ENCODE results near the gene CABLES2. TPM values are rescaled to one million over a fixed set of nuclear protein-coding genes. Genes with fewer than 3 reads are reported as not detected.

Gene CABLES2
- total RNA-seq, 1 experiment from 2014 or later = 8.9 TPM

DNA sequence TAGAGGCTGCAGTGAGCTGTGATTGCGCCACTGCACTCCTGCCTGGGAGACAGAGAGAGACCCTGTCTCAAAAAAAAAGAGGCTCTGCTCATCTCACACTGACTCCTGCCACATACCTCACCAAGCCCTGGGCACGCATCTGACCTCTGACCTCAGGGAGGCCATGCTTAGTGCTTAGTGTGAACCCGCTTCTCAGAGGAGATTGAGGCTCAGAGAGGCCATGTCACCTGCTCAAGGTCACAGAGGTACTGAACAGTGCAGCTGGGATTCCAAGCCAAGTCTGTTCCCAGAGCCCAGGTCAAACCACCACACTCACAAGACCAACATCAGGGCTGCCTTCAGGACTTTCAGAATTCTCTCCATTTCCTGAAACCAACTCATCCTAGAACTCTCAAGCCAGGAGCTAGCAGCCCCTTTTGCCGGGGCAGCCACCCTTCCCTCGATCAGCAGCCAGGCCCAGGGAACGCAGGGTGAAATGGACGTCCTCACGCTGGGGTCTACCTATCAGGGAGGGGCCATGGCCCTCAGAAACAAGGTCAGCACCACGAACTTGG, 2.9 kb downstream of the CABLES2 start:
- intact Hi-C loops (cut with micrococcal nuclease) = no loop called here
- H3K9me2 ChIP-seq (ENCODE audit: insufficient read depth) = no peaks in the 10 kb centered on the region
- peaks cover 16% of the 10 kb centered on the region for H3K79me2 ChIP-seq (ENCODE audit: insufficient read depth, low read length)
- no peak overlapping the region for H3K27ac ChIP-seq (ENCODE audit: low read depth, low read length)
- no peaks in the 10 kb centered on the region for H3K27me3 ChIP-seq (ENCODE audit: insufficient read depth, low read length)
- POLR2A ChIA-PET = no interaction called here
- no peaks in the 10 kb centered on the region for H4K20me1 ChIP-seq (ENCODE audit: insufficient read depth)
- TF ChIP-seq YY1 (IDR thresholded peaks at IDR 0.05; ENCODE audit: extremely low read depth, insufficient replicate concordance, low read depth, low read length) = no peak
- RAD21 ChIA-PET (ENCODE audit: low non-redundant PET in 1 of 2, low total read pairs in 2 of 2, uncharacterized antibody in 2 of 2, unreplicated experiment in 2 of 2) = no interaction called here
- H3K36me3 ChIP-seq (ENCODE audit: control insufficient read depth in 1 of 2, insufficient read depth in 2 of 2, low read length in 2 of 2) = no peaks in the 10 kb centered on the region
- DNase-seq (ENCODE audit: low read depth, low spot score) = no peak
- peaks cover 14 to 25% of the 10 kb centered on the region in 2 experiments; a peak in 3 of 4 replicates for H3K4me1 ChIP-seq (ENCODE audit: control insufficient read depth in 1 of 2, insufficient read depth in 2 of 2, low read length in 2 of 2)
- H3K4me3 ChIP-seq (replicated peaks in 1 of 2; ENCODE audit: low read depth in 1 of 2, low read length in 2 of 2) = no peak overlapping the region
- H3K4me2 ChIP-seq (ENCODE audit: low read length) = no peak overlapping the region
- H2AFZ ChIP-seq (ENCODE audit: low read depth, low read length, poor library complexity, severe bottlenecking) = no peak overlapping the region
- ATAC-seq = no peak
- CTCF ChIA-PET = no interaction called here
- no peak overlapping the region for H3K9ac ChIP-seq (ENCODE audit: low read length)
- BruUV-seq (replicated peaks) = no TSS peak
- H3K9me3 ChIP-seq (ENCODE audit: control insufficient read depth in 1 of 2, insufficient read depth in 1 of 2, low read depth in 1 of 2, low read length in 2 of 2) = no peaks in the 10 kb centered on the region

- H3K27me3 ChIP-seq (ENCODE audit: insufficient read depth, low read length) = no peaks in the 10 kb centered on the region
- no peaks in the 10 kb centered on the region for H3K9me2 ChIP-seq (ENCODE audit: insufficient read depth)
- H3K36me3 ChIP-seq (ENCODE audit: control insufficient read depth in 1 of 2, insufficient read depth in 2 of 2, low read length in 2 of 2) = no peaks in the 10 kb centered on the region
- CTCF ChIA-PET = no interaction called here
- RAD21 ChIA-PET (ENCODE audit: low non-redundant PET in 1 of 2, low total read pairs in 2 of 2, uncharacterized antibody in 2 of 2, unreplicated experiment in 2 of 2) = no interaction called here
- intact Hi-C loops (cut with micrococcal nuclease) = no loop called here
- H3K4me2 ChIP-seq (ENCODE audit: low read length) = no peak overlapping the region
- peaks cover 16% of the 10 kb centered on the region for H3K79me2 ChIP-seq (ENCODE audit: insufficient read depth, low read length)
- H3K4me1 ChIP-seq (ENCODE audit: control insufficient read depth in 1 of 2, insufficient read depth in 2 of 2, low read length in 2 of 2) = peaks cover 14 to 25% of the 10 kb centered on the region in 2 experiments; a peak in 3 of 4 replicates
- no peaks in the 10 kb centered on the region for H4K20me1 ChIP-seq (ENCODE audit: insufficient read depth)
- no peaks in the 10 kb centered on the region for H3K9me3 ChIP-seq (ENCODE audit: control insufficient read depth in 1 of 2, insufficient read depth in 1 of 2, low read depth in 1 of 2, low read length in 2 of 2)
- ATAC-seq (no peak), DNase-seq (ENCODE audit: low read depth, low spot score) (no peak)
- no TSS peak for BruUV-seq (replicated peaks)
- POLR2A ChIA-PET = no interaction called here
- H3K4me3 ChIP-seq (replicated peaks in 1 of 2; ENCODE audit: low read depth in 1 of 2, low read length in 2 of 2) = no peak overlapping the region
- no peak overlapping the region for H2AFZ ChIP-seq (ENCODE audit: low read depth, low read length, poor library complexity, severe bottlenecking)
- no peak overlapping the region for H3K9ac ChIP-seq (ENCODE audit: low read length)
- no peak overlapping the region for H3K27ac ChIP-seq (ENCODE audit: low read depth, low read length)
- TF ChIP-seq ZNF274 (IDR thresholded peaks at IDR 0.05; ENCODE audit: low read depth, low read length) = no peak
- no peak for TF ChIP-seq CBX3 (IDR thresholded peaks at IDR 0.05; ENCODE audit: low read depth)
- TF ChIP-seq POLR2AphosphoS5 (IDR thresholded peaks at IDR 0.05; ENCODE audit: low read depth, low read length) = no peak
- TF ChIP-seq, protein P1, sequence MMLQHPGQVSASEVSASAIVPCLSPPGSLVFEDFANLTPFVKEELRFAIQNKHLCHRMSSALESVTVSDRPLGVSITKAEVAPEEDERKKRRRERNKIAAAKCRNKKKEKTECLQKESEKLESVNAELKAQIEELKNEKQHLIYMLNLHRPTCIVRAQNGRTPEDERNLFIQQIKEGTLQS (IDR thresholded peaks at IDR 0.05) = no peak
- TF ChIP-seq, protein P2, sequence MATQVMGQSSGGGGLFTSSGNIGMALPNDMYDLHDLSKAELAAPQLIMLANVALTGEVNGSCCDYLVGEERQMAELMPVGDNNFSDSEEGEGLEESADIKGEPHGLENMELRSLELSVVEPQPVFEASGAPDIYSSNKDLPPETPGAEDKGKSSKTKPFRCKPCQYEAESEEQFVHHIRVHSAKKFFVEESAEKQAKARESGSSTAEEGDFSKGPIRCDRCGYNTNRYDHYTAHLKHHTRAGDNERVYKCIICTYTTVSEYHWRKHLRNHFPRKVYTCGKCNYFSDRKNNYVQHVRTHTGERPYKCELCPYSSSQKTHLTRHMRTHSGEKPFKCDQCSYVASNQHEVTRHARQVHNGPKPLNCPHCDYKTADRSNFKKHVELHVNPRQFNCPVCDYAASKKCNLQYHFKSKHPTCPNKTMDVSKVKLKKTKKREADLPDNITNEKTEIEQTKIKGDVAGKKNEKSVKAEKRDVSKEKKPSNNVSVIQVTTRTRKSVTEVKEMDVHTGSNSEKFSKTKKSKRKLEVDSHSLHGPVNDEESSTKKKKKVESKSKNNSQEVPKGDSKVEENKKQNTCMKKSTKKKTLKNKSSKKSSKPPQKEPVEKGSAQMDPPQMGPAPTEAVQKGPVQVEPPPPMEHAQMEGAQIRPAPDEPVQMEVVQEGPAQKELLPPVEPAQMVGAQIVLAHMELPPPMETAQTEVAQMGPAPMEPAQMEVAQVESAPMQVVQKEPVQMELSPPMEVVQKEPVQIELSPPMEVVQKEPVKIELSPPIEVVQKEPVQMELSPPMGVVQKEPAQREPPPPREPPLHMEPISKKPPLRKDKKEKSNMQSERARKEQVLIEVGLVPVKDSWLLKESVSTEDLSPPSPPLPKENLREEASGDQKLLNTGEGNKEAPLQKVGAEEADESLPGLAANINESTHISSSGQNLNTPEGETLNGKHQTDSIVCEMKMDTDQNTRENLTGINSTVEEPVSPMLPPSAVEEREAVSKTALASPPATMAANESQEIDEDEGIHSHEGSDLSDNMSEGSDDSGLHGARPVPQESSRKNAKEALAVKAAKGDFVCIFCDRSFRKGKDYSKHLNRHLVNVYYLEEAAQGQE (IDR thresholded peaks at IDR 0.05; ENCODE audit: low read depth) = no peak
- TF ChIP-seq, protein P3, sequence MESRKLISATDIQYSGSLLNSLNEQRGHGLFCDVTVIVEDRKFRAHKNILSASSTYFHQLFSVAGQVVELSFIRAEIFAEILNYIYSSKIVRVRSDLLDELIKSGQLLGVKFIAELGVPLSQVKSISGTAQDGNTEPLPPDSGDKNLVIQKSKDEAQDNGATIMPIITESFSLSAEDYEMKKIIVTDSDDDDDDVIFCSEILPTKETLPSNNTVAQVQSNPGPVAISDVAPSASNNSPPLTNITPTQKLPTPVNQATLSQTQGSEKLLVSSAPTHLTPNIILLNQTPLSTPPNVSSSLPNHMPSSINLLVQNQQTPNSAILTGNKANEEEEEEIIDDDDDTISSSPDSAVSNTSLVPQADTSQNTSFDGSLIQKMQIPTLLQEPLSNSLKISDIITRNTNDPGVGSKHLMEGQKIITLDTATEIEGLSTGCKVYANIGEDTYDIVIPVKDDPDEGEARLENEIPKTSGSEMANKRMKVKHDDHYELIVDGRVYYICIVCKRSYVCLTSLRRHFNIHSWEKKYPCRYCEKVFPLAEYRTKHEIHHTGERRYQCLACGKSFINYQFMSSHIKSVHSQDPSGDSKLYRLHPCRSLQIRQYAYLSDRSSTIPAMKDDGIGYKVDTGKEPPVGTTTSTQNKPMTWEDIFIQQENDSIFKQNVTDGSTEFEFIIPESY (IDR thresholded peaks at IDR 0.05; ENCODE audit: extremely low read depth, insufficient replicate concordance, low read length) = no peak
- no peak for TF ChIP-seq EGR1 (IDR thresholded peaks at IDR 0.05; ENCODE audit: low read depth)
- no peak for TF ChIP-seq YY1 (IDR thresholded peaks at IDR 0.05; ENCODE audit: extremely low read depth, insufficient replicate concordance, low read depth, low read length)
- TF ChIP-seq, protein P4, sequence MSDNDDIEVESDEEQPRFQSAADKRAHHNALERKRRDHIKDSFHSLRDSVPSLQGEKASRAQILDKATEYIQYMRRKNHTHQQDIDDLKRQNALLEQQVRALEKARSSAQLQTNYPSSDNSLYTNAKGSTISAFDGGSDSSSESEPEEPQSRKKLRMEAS (IDR thresholded peaks at IDR 0.05) = no peak
- TF ChIP-seq ELF1 (IDR thresholded peaks at IDR 0.05; ENCODE audit: borderline replicate concordance, low read depth) = no peak
- no peak for TF ChIP-seq TCF7L2 (IDR thresholded peaks at IDR 0.05; ENCODE audit: borderline replicate concordance, extremely low read depth, insufficient read depth, insufficient read length)
Observed at GRCh38 chr20:62403331-62403730, 3.8 kb downstream of the CABLES2 start.
